HepG2 (cell line): ENCODE measurements around the gene VSX1. TPM values are rescaled to one million over a fixed set of nuclear protein-coding genes. Genes with fewer than 3 reads are reported as not detected.

Source experiments
- IKZF4 ChIP-seq: sonication (generic); formaldehyde crosslinking; IDR thresholded peaks from 2 replicates; pipeline ENCODE4 v1.5.1; 2020; ENCODE audit warnings: borderline replicate concordance, mild to moderate bottlenecking, low read depth, missing genetic modification reagents; ENCODE audit errors: not compliant biosample characterization
- MAF1 ChIP-seq: sonication (generic); formaldehyde crosslinking; IDR thresholded peaks from 2 replicates; pipeline ENCODE4 v1.5.0; 2020; ENCODE audit warnings: missing genetic modification reagents, borderline replicate concordance
- NCOA1 ChIP-seq: sonication (generic); formaldehyde crosslinking; IDR thresholded peaks from 2 replicates; pipeline ENCODE4 v1.9.0; 2021; ENCODE audit warnings: missing genetic modification reagents
- NCOA5 ChIP-seq: sonication (generic); formaldehyde crosslinking; IDR thresholded peaks from 2 replicates; pipeline ENCODE4 v1.4.0; 2020; ENCODE audit warnings: missing genetic modification reagents
- NKX3-1 ChIP-seq: sonication (generic); formaldehyde crosslinking; IDR thresholded peaks from 2 replicates; pipeline ENCODE4 v1.5.0; 2020; ENCODE audit warnings: missing genetic modification reagents
- PRMT3 ChIP-seq: sonication (generic); formaldehyde crosslinking; IDR thresholded peaks from 2 replicates; pipeline ENCODE4 v1.8.1; 2022; ENCODE audit warnings: low read depth, mild to moderate bottlenecking, moderate library complexity, missing genetic modification reagents, borderline replicate concordance
- SIN3A ChIP-seq: IDR thresholded peaks from 2 replicates; pipeline ENCODE4 v1.6.1; 2011; ENCODE audit warnings: low read depth, mild to moderate bottlenecking, control low read depth, low read length, borderline replicate concordance
- SOX5 ChIP-seq: IDR thresholded peaks from 2 replicates; pipeline ENCODE4 v1.6.1; 2016; ENCODE audit warnings: borderline replicate concordance
- TAF15 ChIP-seq: fragments of 200-400 bp; formaldehyde crosslinking; IDR thresholded peaks from one replicate; pipeline ENCODE4 v1.6.1; 2018; ENCODE audit warnings: mild to moderate bottlenecking, low read depth, low read length; ENCODE audit not compliant: poor library complexity, severe bottlenecking
- TRIM22 ChIP-seq: fragments of 450-650 bp; IDR thresholded peaks from 2 replicates; pipeline ENCODE4 v1.6.1; 2017
- XBP1 ChIP-seq: sonication (generic); formaldehyde crosslinking; IDR thresholded peaks from 2 replicates; pipeline ENCODE4 v1.5.0; 2020; ENCODE audit warnings: missing genetic modification reagents
- ZNF10 ChIP-seq: sonication (generic); formaldehyde crosslinking; IDR thresholded peaks from 2 replicates; pipeline ENCODE4 v1.4.0; 2020; ENCODE audit warnings: mild to moderate bottlenecking, low read depth, missing genetic modification reagents, borderline replicate concordance
- ZNF12 ChIP-seq: sonication (generic); formaldehyde crosslinking; IDR thresholded peaks from 2 replicates; pipeline ENCODE4 v1.5.0; 2020; ENCODE audit warnings: missing genetic modification reagents
- ZNF142 ChIP-seq: sonication (generic); formaldehyde crosslinking; IDR thresholded peaks from 2 replicates; pipeline ENCODE4 v1.4.0; 2020; ENCODE audit warnings: missing genetic modification reagents
- ZNF20 ChIP-seq: sonication (generic); formaldehyde crosslinking; IDR thresholded peaks from 2 replicates; pipeline ENCODE4 v1.4.0; 2020; ENCODE audit warnings: mild to moderate bottlenecking, moderate library complexity, missing genetic modification reagents
- ZNF552 ChIP-seq: sonication (generic); formaldehyde crosslinking; IDR thresholded peaks from 2 replicates; pipeline ENCODE4 v1.9.0; 2022; ENCODE audit warnings: missing genetic modification reagents, mild to moderate bottlenecking, borderline replicate concordance
- ZNF644 ChIP-seq: IDR thresholded peaks from 2 replicates; pipeline ENCODE4 v1.6.1; 2016; ENCODE audit warnings: low read depth
- polyA plus RNA-seq, 8 experiments: library from polyadenylated mRNA; depleted of rRNA in 3 of 8; stranded (reverse) in 7 of 8; unstranded in 1 of 8; fragments of >200 nt; fragmentation: Illumina TruSeq in 4 of 8; extraction: Trizol in 4 of 8; gene quantifications; 2 replicates each; pipeline versions ENCODE4 v1.2.1 to v1.2.3, GENCODE V29; 2011 to 2016; ENCODE audit warnings: low read depth in 4 of 8, missing spikeins in 1 of 8, mixed read lengths in 1 of 8; ENCODE audit not compliant: insufficient read depth in 1 of 8
- total RNA-seq, 5 experiments: library from RNA; depleted of rRNA; stranded (reverse); fragments of >200 nt; fragmentation: Illumina TruSeq; extraction: Trizol; gene quantifications; 2 replicates each; pipeline ENCODE4 v1.2.3, GENCODE V29; 2016; ENCODE audit warnings: low read depth in 1 of 5
- TF ChIP-seq, protein P1 (sequence below): sonication (generic); formaldehyde crosslinking; IDR thresholded peaks from 2 replicates; pipeline ENCODE4 v1.4.0; 2020; ENCODE audit warnings: missing genetic modification reagents
- TF ChIP-seq, protein P2 (sequence below): sonication (generic); formaldehyde crosslinking; IDR thresholded peaks from 2 replicates; pipeline ENCODE4 v1.8.0; 2022; ENCODE audit warnings: mild to moderate bottlenecking, missing genetic modification reagents, moderate library complexity

The VSX1 gene
- total and polyA plus RNA-seq, 2 of the 13 experiments (the other 11 are each of a cell fraction or from before 2014, with no cell fraction given): 0.04 TPM; not detected in 1

DNA sequence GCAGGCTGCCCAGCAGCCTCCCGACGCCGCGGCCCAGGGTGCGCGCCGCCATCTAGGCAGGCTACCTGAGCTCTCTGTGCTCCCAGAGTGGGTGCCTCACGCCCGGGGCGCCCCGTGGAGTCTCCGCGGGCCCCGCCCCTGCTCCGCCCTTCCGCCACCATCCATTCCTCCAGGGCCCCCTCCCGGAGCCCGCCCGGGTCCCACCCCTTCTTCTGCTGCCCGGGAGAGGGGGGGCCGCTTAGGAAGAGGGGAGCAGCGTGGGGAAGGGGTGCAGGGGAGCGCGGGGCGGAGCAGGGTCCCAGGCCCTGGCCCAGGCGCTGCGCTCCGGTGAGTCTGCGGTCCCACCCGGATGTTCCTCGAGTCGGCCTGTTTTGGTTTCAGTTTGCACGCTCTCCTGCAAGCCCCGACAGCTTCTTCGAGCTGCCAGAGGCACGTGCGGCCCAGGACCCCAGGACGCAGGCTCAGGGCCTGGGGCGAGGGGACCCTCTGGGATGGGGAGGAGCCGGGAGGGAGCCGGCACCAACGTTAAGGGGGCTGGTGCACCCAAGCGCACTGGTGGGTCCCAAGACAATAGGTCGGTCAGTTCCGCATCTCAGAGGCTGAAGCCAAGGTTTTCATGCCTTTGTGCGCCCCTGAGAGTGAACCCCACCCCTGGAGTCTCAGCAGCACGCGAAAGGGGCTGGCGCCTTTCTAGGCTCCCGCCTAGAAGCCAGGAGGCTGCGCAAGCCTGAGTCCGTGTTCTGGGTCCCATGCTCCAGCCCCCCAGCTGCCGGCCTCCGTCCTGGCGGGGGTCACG lies 23.7 kb downstream of the VSX1 start, which contains the start of gene ACSS1 (continued):
- TF ChIP-seq ZNF142 (CRISPR knock-in tag) (peak; percentile 76; the same call in 1 of the 2 replicates), ZNF10 (CRISPR knock-in tag) (no peak), MAF1 (CRISPR knock-in tag) (0 out of 2 replicates have a peak, but pooled peaks have one; percentile 72), PRMT3 (CRISPR knock-in tag) (no peak), SOX5 (CRISPR knock-in tag) (no peak), ZNF20 (CRISPR knock-in tag) (no peak), XBP1 (CRISPR knock-in tag) (no peak), NCOA5 (CRISPR knock-in tag) (no peak), NCOA1 (CRISPR knock-in tag) (no peak), NKX3-1 (peak; percentile 75), ZNF552 (CRISPR knock-in tag) (no peak), TAF15 (peak; percentile 46), ZNF12 (CRISPR knock-in tag) (peak; percentile 31; the same call in 1 of the 2 replicates), SIN3A (no peak), TRIM22 (no peak), ZNF644 (CRISPR knock-in tag) (no peak), IKZF4 (CRISPR knock-in tag) (no peak)
- TF ChIP-seq, protein P1, sequence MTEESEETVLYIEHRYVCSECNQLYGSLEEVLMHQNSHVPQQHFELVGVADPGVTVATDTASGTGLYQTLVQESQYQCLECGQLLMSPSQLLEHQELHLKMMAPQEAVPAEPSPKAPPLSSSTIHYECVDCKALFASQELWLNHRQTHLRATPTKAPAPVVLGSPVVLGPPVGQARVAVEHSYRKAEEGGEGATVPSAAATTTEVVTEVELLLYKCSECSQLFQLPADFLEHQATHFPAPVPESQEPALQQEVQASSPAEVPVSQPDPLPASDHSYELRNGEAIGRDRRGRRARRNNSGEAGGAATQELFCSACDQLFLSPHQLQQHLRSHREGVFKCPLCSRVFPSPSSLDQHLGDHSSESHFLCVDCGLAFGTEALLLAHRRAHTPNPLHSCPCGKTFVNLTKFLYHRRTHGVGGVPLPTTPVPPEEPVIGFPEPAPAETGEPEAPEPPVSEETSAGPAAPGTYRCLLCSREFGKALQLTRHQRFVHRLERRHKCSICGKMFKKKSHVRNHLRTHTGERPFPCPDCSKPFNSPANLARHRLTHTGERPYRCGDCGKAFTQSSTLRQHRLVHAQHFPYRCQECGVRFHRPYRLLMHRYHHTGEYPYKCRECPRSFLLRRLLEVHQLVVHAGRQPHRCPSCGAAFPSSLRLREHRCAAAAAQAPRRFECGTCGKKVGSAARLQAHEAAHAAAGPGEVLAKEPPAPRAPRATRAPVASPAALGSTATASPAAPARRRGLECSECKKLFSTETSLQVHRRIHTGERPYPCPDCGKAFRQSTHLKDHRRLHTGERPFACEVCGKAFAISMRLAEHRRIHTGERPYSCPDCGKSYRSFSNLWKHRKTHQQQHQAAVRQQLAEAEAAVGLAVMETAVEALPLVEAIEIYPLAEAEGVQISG: peak; percentile 55; the same call in 1 of the 2 replicates
- TF ChIP-seq, protein P2, sequence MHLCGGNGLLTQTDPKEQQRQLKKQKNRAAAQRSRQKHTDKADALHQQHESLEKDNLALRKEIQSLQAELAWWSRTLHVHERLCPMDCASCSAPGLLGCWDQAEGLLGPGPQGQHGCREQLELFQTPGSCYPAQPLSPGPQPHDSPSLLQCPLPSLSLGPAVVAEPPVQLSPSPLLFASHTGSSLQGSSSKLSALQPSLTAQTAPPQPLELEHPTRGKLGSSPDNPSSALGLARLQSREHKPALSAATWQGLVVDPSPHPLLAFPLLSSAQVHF (CRISPR knock-in tag): 0 out of 2 replicates have a peak, but pooled peaks have one; percentile 19
